HG03159 (cell line): ENCODE measurements around the gene TP53BP1.

ENCODE experiments used
- ATAC-seq: cut with Tn5 transposase; IDR thresholded peaks from one replicate; pipeline ENCODE4 v1.9.1; 2021; ENCODE audit warnings: mild to moderate bottlenecking, moderate library complexity; ENCODE audit not compliant: unreplicated experiment

TP53BP1 gene

GRCh38 chr15:43370310-43370974 lies 122.5 kb downstream of the TP53BP1 start:
- peak; percentile 39 for ATAC-seq

GRCh38 chr15:43361313-43361903 lies 131.5 kb downstream of the TP53BP1 start:
- ATAC-seq: no peak

GRCh38 chr15:43360821-43361220 lies 132.1 kb downstream of the TP53BP1 start:
- no peak for ATAC-seq
